Activated CD8-positive, alpha-beta memory T cell treated with anti-CD3 and anti-CD28 coated beads for 36 hours (primary cell): ENCODE results near the gene EPHB2. TPM values are rescaled to one million over a fixed set of nuclear protein-coding genes. Genes with fewer than 3 reads are reported as not detected.

Source experiments
- CTCF ChIA-PET: fragments of 350-600 bp; sonication (Branson Sonifier 250); formaldehyde crosslinking; loops from one replicate; lab custom pipeline; 2021; ENCODE audit warnings: antibody characterized with exemption; lab: Charles Lee
- POLR2A ChIA-PET: fragments of 350-600 bp; sonication (Branson Sonifier 250); formaldehyde crosslinking; loops from one replicate; lab custom pipeline; 2021; ENCODE audit warnings: antibody characterized with exemption; lab: Charles Lee
- total RNA-seq, 2 experiments: library from RNA; stranded (reverse); gene quantifications; one replicate each; pipeline ENCODE4 v1.2.3, GENCODE V29; 2021

The EPHB2 gene
- total RNA-seq, 2 experiments from 2014 or later: 0.08 TPM; not detected in 1

DNA sequence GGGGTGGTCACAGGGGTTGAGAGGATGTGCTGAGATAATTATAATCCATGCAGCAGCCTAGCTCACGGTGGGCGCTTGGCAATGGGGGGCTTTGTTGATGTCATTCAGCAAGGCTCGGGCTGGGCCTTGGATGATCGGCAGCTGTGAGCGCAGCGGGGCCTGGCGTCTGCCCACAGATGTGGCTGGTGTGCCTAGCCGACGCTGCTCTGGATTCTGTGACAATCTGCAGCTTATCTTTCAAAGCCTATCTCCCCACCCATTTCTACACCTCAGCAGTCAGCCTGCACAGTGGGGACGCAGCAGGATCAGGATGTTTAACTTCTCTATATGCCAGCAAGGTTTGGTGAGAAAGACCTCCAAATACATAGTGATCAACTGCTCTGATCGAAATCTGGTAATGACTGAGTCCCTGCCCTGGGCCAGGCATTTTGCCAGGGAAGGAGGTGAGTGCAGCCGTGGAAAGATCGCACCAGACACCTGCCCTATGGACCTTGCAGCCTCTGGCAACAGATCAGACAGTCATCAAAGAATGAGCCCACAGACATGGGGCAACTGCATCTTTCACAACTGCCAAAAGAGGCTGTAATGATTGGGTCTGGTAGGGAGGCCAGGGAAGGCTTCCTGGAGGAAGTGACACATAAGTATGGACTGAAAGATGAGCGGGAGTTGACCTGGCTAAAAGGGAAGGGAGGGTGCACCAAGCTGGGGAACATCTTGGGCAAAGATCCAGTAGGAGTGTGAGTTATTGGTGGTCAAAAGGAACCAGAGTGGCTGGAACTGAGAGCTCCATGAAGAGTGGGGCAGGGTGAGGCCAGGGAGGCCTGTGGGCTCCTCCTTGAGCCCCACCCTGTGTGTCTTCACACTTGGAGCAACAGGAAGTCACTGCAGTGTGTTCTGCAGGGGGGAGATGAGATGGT lies 35.3 kb downstream of the EPHB2 start:
- POLR2A ChIA-PET: no interaction called here
- CTCF ChIA-PET: no interaction called here

- POLR2A ChIA-PET: no interaction called here
- CTCF ChIA-PET: no interaction called here
Measured at GRCh38 chr1:22747021-22747734, 36.5 kb downstream of the EPHB2 start.

GRCh38 chr1:22747735-22748073 lies 37.1 kb downstream of the EPHB2 start:
- CTCF ChIA-PET: no interaction called here
- POLR2A ChIA-PET: no interaction called here

GRCh38 chr1:22749503-22749902 lies 38.9 kb downstream of the EPHB2 start:
- POLR2A ChIA-PET: no interaction called here
- CTCF ChIA-PET: no interaction called here

DNA sequence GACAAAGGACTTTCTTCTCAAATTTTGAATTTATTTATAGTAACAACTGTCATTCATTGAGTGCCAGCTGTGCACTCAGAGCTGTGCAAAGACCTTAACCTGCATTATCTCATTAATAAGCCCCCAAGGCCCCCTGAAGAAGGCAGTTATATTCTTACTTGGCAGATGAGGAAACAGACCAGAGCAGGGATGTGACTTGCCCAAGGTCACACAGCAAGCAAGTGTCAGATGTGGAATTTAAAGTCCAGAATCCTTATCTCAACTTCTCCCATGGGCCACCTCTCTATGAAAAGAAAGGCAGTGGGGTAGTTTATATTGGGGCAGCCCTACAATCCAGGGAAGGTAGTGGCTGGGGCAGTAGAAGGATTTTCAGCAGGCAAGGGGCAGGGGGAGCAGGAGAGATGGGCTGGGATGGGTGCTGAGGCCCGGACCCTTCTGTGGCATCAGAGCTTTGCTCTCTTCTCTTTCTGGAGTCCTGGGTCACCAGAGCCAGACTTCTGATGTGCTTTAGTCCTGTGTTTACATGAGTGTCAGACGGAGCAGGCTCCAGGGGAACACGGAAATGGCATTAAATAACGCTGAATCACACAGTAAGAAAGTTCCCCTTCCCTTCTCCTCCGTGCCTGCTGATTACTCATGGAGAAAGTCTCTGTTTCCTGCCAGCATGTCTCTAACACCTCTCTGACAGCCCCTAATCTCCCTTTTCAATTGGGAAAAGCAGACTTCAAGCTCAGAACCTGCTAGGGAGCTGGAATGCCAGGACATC lies 39.5 kb downstream of the EPHB2 start:
- ChIA-PET CTCF (no interaction called here), POLR2A (no interaction called here)

- CTCF ChIA-PET: no interaction called here
- POLR2A ChIA-PET: no interaction called here
Measured at GRCh38 chr1:22750685-22751051, 40.0 kb downstream of the EPHB2 start.

DNA sequence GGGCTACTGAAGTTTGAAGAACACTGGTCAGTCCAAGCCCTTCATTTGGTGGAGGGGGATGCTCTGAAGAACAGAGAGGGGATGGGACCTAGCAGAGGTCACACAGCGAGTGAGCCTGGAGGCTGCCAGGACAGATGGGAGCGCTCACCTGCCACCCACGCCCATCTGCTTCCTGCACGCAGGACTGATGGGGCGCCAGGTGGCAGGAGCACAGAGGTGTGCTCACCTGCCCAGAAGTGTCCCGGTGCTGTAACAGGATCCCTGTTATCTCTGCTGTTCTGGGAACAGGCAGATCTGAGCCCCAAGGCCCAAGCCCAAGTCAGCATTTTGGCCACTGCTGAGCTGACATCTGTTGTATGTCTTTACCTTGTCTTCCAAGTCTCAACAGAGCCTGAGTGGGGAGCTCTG lies 40.5 kb downstream of the EPHB2 start:
- ChIA-PET POLR2A (no interaction called here), CTCF (no interaction called here)

DNA sequence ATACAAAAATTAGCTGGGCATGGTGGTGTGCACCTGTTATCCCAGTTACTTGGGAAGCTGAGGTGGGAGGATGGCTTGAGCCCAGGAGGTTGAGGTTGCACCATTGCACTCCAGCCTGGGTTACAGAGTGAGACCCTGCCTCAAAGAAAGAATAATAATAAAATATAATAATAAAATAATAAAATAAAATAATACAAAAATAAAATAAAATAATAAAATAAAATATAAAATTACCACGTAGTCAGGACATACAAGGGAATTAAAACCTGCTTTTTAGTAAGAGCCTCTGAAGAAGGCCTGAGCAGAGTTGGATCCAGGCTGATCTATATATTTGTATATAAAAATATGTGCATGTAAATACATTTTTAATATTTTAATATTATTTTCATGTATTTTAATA lies 41.7 kb downstream of the EPHB2 start:
- ChIA-PET CTCF (no interaction called here), POLR2A (no interaction called here)

GRCh38 chr1:22753481-22753971 lies 42.9 kb downstream of the EPHB2 start:
- ChIA-PET POLR2A (no interaction called here), CTCF (no interaction called here)

DNA sequence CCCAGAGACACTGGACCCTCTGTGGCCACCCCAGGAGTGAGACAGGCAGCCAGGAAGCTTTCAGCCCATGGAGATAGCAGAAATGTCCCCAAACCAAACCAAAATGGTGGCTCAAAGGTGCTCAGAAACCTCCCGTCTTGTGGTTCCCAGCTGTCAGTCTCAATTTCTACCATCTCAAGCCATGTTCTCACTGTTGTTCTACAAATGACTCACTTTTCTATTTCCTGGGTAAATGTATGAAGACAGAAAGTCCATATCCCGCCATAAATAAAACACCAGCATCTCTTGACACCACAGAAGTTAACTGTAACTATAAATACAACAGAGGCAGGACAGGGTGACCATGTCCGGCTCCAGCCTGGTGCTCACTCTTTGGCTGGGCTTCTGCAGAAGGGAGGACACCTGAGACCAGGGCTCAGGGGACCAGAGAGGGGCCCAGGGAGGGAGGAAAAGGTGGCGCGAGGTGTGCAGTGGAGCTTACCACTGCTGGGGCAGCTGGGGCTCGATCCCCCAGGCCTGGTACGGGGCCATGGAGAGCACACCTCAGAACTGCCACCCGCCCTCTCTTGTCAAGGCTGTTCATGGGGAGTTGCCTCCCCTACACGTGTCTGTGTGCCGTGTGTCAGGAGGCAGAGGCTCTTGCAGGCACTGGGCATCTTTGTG lies 43.6 kb downstream of the EPHB2 start:
- ChIA-PET POLR2A (no interaction called here), CTCF (no interaction called here)

GRCh38 chr1:22754824-22755223 lies 44.2 kb downstream of the EPHB2 start:
- CTCF ChIA-PET: no interaction called here
- POLR2A ChIA-PET: no interaction called here

- ChIA-PET CTCF (no interaction called here), POLR2A (no interaction called here)
Measured at GRCh38 chr1:22755641-22756040, 45.0 kb downstream of the EPHB2 start.

- CTCF ChIA-PET: no interaction called here
- POLR2A ChIA-PET: no interaction called here
Measured at GRCh38 chr1:22756125-22756735, 45.6 kb downstream of the EPHB2 start.

- ChIA-PET POLR2A (no interaction called here), CTCF (no interaction called here)
Measured at GRCh38 chr1:22760455-22760854, 49.8 kb downstream of the EPHB2 start.

GRCh38 chr1:22761101-22761500 lies 50.5 kb downstream of the EPHB2 start:
- ChIA-PET POLR2A (no interaction called here), CTCF (no interaction called here)

GRCh38 chr1:22761821-22762220 lies 51.2 kb downstream of the EPHB2 start:
- POLR2A ChIA-PET: no interaction called here
- CTCF ChIA-PET: no interaction called here

- ChIA-PET POLR2A (no interaction called here), CTCF (no interaction called here)
Measured at GRCh38 chr1:22763487-22764200, 53.0 kb downstream of the EPHB2 start.

- CTCF ChIA-PET: interaction anchor here (0.7 kb wide), 1 partner anchor 1512 kb away, joined by 3 read pairs; no protein-coding TSS in a partner anchor
- POLR2A ChIA-PET: no interaction called here
Measured at GRCh38 chr1:22767852-22768251, 57.2 kb downstream of the EPHB2 start.

DNA sequence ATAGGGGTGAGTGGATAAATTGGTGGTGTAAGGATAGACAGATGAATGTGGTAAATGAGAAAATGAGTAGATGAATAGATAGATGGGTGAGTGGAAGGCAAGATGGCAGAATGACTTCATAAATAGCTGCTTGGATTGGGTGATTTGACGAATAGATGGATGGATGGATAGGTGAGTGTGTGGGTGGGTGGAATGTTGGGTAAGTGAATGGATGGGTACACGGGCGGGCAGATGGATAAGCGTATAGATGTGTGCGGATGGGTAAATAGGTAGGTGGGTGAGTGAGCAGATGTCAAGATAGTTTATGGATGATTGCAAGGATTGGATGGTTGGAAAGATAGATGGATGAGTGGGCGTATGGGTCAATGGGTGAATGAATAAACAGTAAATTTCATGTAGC lies 59.3 kb downstream of the EPHB2 start:
- ChIA-PET POLR2A (no interaction called here), CTCF (no interaction called here)
